PC-3 (cell line): ENCODE data around the gene LRP1B.

Experiments
- CTCF ChIP-seq: fragments of 300-600 bp; sonication (generic); conservative IDR thresholded peaks from 2 replicates; pipeline ENCODE4 v1.5.1; 2017; ENCODE audit warnings: antibody characterized with exemption, low read depth, mild to moderate bottlenecking, low read length
- EZH2 ChIP-seq: fragments of 300-600 bp; sonication (generic); IDR thresholded peaks from one replicate; pipeline ENCODE4 v1.6.1; 2017; ENCODE audit warnings: antibody characterized with exemption, mild to moderate bottlenecking, low read length; ENCODE audit not compliant: unreplicated experiment
- EZH2phosphoT487 ChIP-seq: fragments of 300-600 bp; sonication (generic); IDR thresholded peaks from 2 replicates; pipeline ENCODE4 v1.6.1; 2018; ENCODE audit warnings: mild to moderate bottlenecking, antibody characterized with exemption, low read length, borderline replicate concordance

- TF ChIP-seq CTCF: no peak
- no peak for TF ChIP-seq EZH2
- no peak for TF ChIP-seq EZH2phosphoT487
Observed at GRCh38 chr2:140344838-140345237, 1786.0 kb downstream of the LRP1B start.
